WERI-Rb-1 (cell line): Measurements from ENCODE around the gene CCDC92B.

Experiments
- DNase-seq: peaks from one replicate; pipeline ENCODE4 v3.0.0-alpha.2; 2020
- H3K27ac ChIP-seq: fragments of 250-450 bp; sonication (Bioruptor Pico); 2 replicates; pipeline ENCODE4 v1.5.1; 2020; ENCODE audit warnings: mild to moderate bottlenecking, moderate library complexity
- H3K27me3 ChIP-seq: fragments of 250-450 bp; sonication (Bioruptor Pico); 2 replicates; pipeline ENCODE4 v1.5.1; 2021; ENCODE audit warnings: mild to moderate bottlenecking, low read depth, moderate library complexity; ENCODE audit not compliant: insufficient read depth, severe bottlenecking
- H3K36me3 ChIP-seq: fragments of 250-450 bp; sonication (Bioruptor Pico); 2 replicates; pipeline ENCODE4 v1.5.1; 2020; ENCODE audit warnings: mild to moderate bottlenecking, moderate library complexity
- H3K4me3 ChIP-seq: 2 replicates; pipeline ENCODE4 v1.5.1; 2011; ENCODE audit warnings: low read depth, mild to moderate bottlenecking, control low read depth, low read length
- H3K9me3 ChIP-seq: fragments of 250-450 bp; sonication (Bioruptor Pico); 2 replicates; pipeline ENCODE4 v1.5.1; 2021; ENCODE audit warnings: mild to moderate bottlenecking, moderate library complexity; ENCODE audit not compliant: severe bottlenecking
- TF ChIP-seq, protein P1 (sequence below): IDR thresholded peaks from 2 replicates; pipeline ENCODE4 v1.5.1; 2011; ENCODE audit warnings: low read depth, mild to moderate bottlenecking, control low read depth, inconsistent platforms, low read length

The CCDC92B gene

DNA sequence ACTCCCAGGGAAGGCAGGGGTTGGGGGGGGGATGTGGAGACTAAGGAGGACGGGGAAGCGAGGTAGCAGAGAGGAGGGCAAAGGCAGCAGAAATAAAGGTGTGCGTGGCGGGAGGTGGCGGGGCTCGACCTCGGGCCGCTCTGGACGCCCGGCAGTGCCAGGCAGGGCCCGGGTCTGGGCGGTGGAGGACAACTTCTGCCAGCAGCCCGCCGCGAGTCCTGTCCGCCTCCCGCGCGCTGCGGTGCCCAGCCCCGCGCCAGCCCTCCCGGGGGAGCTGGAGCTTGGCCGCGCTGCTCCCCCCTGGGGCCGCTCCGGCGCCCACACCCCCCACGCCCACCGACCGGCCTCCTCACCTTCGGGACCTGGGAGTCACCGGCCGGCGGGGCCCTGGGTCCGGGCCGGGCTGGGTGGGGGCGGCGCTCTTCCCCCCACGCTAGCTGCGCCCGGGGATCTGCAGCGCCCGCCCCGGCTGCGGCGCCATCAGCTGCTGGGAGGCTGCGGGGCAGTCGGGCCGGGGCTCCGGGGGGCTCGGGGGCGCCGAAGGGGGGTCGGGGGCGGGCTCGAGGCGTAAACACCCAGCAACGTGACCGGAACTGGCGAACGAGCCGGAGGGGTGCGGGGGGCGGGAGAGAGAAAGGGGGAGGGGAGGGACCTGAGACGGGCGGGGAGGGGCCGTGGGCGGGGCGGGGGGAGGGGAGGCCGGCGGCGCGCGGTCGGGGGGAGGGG lies at the start of gene CCDC92B:
CCDC92B (minus strand) TSS at position 595 of the 726 bp plus-strand sequence. CDS start 14,507 bp downstream, outside the sequence.
- peak within 1 kb of the TSS; percentile 97 for H3K27ac ChIP-seq

DNA sequence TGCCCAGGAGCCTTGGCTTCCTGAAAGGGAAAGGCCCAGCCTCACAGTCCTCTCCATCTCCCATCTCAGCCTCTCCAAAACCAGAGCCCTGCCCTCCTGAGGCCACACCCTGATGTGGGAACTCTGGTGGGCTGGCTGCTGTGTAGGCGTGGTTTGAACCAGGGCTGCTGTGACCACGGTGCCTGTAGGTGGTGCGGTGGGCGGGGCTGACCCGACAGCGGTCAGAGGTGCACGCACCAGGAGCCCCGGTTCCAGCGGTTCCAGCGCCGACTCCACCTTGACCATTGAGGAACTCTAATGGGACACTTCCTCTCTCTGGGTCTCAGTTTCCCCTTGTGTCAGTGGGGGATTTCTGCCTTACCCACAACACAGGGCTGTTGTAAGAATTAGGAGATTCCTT lies 49.2 kb upstream of the CCDC92B start:
- no peaks in the 10 kb centered on the region for H3K27me3 ChIP-seq
- no peak overlapping the region for H3K4me3 ChIP-seq
- H3K36me3 ChIP-seq: peaks cover 3% of the 10 kb centered on the region
- DNase-seq: no peak
- TF ChIP-seq, protein P1, sequence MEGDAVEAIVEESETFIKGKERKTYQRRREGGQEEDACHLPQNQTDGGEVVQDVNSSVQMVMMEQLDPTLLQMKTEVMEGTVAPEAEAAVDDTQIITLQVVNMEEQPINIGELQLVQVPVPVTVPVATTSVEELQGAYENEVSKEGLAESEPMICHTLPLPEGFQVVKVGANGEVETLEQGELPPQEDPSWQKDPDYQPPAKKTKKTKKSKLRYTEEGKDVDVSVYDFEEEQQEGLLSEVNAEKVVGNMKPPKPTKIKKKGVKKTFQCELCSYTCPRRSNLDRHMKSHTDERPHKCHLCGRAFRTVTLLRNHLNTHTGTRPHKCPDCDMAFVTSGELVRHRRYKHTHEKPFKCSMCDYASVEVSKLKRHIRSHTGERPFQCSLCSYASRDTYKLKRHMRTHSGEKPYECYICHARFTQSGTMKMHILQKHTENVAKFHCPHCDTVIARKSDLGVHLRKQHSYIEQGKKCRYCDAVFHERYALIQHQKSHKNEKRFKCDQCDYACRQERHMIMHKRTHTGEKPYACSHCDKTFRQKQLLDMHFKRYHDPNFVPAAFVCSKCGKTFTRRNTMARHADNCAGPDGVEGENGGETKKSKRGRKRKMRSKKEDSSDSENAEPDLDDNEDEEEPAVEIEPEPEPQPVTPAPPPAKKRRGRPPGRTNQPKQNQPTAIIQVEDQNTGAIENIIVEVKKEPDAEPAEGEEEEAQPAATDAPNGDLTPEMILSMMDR: no peak
- H3K9me3 ChIP-seq: no peaks in the 10 kb centered on the region
- H3K27ac ChIP-seq: no peak overlapping the region

More for the DNA sequence above, at the start of gene CCDC92B:
- H3K9me3 ChIP-seq: no peaks in the 10 kb centered on the region
- H3K4me3 ChIP-seq: peak within 1 kb of the TSS; percentile 74
- H3K27me3 ChIP-seq: no peaks in the 10 kb centered on the region
- TF ChIP-seq, protein P1: no peak
- DNase-seq: peak; percentile 66
- H3K36me3 ChIP-seq: peaks cover 19% of the 10 kb centered on the region

DNA sequence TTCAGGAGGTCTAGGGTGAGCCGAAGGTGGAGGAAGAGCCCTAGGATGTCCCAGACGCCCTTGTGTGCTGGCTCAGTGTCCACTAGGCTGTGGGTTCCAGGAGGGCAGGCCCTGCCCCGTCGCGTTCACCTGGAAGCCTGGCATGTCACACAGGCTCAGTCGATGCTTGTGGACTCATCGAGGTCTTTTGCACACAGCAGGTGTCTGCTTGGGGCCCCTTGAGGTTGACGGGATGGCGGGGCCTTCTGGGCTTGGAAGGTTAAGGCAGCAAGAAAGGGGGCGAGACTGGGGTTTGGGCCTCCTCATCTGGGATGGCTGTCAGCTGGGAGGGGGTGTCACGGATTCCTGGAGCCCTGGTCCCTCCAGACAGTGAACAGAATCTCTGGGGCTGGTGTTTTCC lies 48.7 kb upstream of the CCDC92B start:
- H3K27ac ChIP-seq: no peak overlapping the region
- H3K36me3 ChIP-seq: peaks cover 3% of the 10 kb centered on the region
- no peak overlapping the region for H3K4me3 ChIP-seq
- TF ChIP-seq, protein P1: no peak
- no peaks in the 10 kb centered on the region for H3K27me3 ChIP-seq
- H3K9me3 ChIP-seq: no peaks in the 10 kb centered on the region
- DNase-seq: no peak

DNA sequence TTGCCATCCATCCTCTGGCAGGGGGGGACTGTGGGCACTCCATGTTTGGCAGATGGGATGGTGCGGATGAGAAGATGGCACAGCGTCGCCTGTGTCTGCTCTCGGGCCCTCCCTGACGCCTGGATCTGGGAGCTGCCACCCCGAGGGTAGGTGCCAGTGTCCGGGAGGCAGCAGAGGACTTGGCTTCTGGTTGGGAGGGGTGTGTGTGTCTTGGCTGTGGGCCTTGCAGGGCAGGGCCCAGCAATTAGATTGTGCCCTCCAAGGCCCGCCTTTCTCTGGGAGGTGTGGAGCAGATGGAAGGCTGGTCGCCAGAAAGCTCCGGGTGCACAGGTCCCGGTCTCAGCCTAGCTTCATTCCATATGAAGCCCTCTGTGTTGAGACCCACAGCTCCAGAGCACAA lies 48.2 kb upstream of the CCDC92B start:
- peaks cover 3% of the 10 kb centered on the region for H3K36me3 ChIP-seq
- H3K27ac ChIP-seq: no peak overlapping the region
- no peaks in the 10 kb centered on the region for H3K9me3 ChIP-seq
- H3K4me3 ChIP-seq: no peak overlapping the region
- TF ChIP-seq, protein P1: no peak
- DNase-seq: no peak
- H3K27me3 ChIP-seq: no peaks in the 10 kb centered on the region

DNA sequence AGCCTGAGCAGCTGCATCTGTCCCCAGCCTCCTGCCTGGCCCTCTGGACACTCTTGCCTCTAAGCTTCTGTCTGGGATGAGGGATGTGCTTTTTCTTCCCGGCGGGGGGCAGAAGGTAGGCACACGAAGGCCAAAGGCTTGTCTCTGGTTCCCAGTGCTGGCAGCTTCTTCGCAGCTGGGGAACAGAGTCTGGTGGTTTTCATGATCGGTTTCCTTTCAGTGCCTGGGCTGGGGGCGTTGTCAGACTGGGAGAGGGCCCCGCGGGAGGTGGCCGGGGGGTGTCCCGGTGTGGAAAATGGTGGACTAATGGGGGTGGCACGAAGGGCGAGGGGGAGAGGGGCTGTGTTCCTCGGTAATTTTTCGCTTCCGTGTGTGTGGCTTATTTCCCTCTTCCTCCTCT lies 47.8 kb upstream of the CCDC92B start:
- DNase-seq: no peak
- Histone ChIP-seq H3K4me3 (no peak overlapping the region), H3K27me3 (no peaks in the 10 kb centered on the region), H3K9me3 (no peaks in the 10 kb centered on the region), H3K27ac (no peak overlapping the region), H3K36me3 (peaks cover 3% of the 10 kb centered on the region)
- TF ChIP-seq, protein P1: no peak
